SK-N-SH treated with all-trans-retinoic acid at 6 μM for 48 hours (cell line): ENCODE results near the gene OR2C3.

Experiments used
- CSDC2 ChIP-seq: fragments of 250-450 bp; sonication (Bioruptor Pico); IDR thresholded peaks from 2 replicates; pipeline ENCODE4 v1.5.0; 2020; ENCODE audit warnings: mild to moderate bottlenecking, moderate library complexity
- ESRRG ChIP-seq: fragments of 250-450 bp; sonication (Bioruptor Pico); IDR thresholded peaks from 2 replicates; pipeline ENCODE4 v1.6.1; 2021; ENCODE audit warnings: mild to moderate bottlenecking
- ZFP3 ChIP-seq: fragments of 250-450 bp; sonication (Bioruptor Pico); IDR thresholded peaks from 2 replicates; pipeline ENCODE4 v1.5.0; 2020; ENCODE audit warnings: mild to moderate bottlenecking, moderate library complexity

- TF ChIP-seq CSDC2 (CRISPR knock-in tag): no peak
- TF ChIP-seq ESRRG: no peak
- TF ChIP-seq ZFP3 (CRISPR knock-in tag): no peak
These were observed 7.3 kb downstream of the OR2C3 start for GRCh38 chr1:247528812-247529474.
